Dermis microvascular lymphatic vessel endothelial cell (primary cell): Measurements from ENCODE around the gene BCAN. TPM values are rescaled to one million over a fixed set of nuclear protein-coding genes. Genes with fewer than 3 reads are reported as not detected.
"Not testable (repeated sequence)": the region's sequence is repeated elsewhere in the genome, so short reads cannot be mapped to it uniquely, and the experiment has no call there.

Experiments
- DNase-seq, 2 donors: peaks; one replicate each; pipeline versions ENCODE4 v3.0.0 to v3.0.0-alpha.2; 2010; ENCODE audit warnings: low read depth in 2 of 2
- total RNA-seq: library from RNA; depleted of rRNA; stranded (reverse); fragments of >200 nt; gene quantifications from 2 replicates; pipeline ENCODE4 v1.2.1, GENCODE V29; 2014

The BCAN gene
- total RNA-seq, 1 donor from 2014 or later = not detected

- peak in 1 of 2 donors; percentile 34 for DNase-seq
Measured at GRCh38 chr1:156618853-156619581, 22.9 kb upstream of the BCAN start, which contains the start of gene HAPLN2. Gene HAPLN2 (plus strand): TSS chr1:156619415. CDS start chr1:156623491, 4,076 bp downstream.

GRCh38 chr1:156619582-156619955 is 22.3 kb upstream of the BCAN start:
- no peak for DNase-seq

GRCh38 chr1:156622581-156623297 is 19.2 kb upstream of the BCAN start:
- no peak for DNase-seq

- DNase-seq = peak in 1 of 2 donors; percentile 57
Measured at GRCh38 chr1:156623946-156624813, 17.7 kb upstream of the BCAN start.

- no peak for DNase-seq
Measured at GRCh38 chr1:156624814-156625435, 17.0 kb upstream of the BCAN start.

GRCh38 chr1:156625436-156626078 is 16.4 kb upstream of the BCAN start:
- DNase-seq = peak in 1 of 2 donors; percentile 44

GRCh38 chr1:156626079-156626438 is 15.9 kb upstream of the BCAN start:
- no peak for DNase-seq

- DNase-seq = peak; percentile 54 to 69
Measured at GRCh38 chr1:156627313-156627880, 14.5 kb upstream of the BCAN start.

- no peak for DNase-seq
Measured at GRCh38 chr1:156629823-156630449, 12.0 kb upstream of the BCAN start.

GRCh38 chr1:156631152-156631551 is 10.8 kb upstream of the BCAN start:
- DNase-seq = not testable (repeated sequence)

- DNase-seq = no peak
Measured at GRCh38 chr1:156632355-156632754, 9.6 kb upstream of the BCAN start.

- no peak for DNase-seq
Measured at GRCh38 chr1:156638189-156638985, 3.5 kb upstream of the BCAN start.

GRCh38 chr1:156639601-156640101 is 2.3 kb upstream of the BCAN start:
- DNase-seq = no peak

GRCh38 chr1:156640842-156641706 is 843 bp upstream of the BCAN start:
- DNase-seq = no peak

- no peak for DNase-seq
Measured at GRCh38 chr1:156642265-156643048, 540 bp downstream of the BCAN start.

GRCh38 chr1:156643049-156643777 is 1.3 kb downstream of the BCAN start:
- DNase-seq = no peak

- DNase-seq = no peak
Measured at GRCh38 chr1:156643778-156644092, 1.8 kb downstream of the BCAN start.
